Measurements from ENCODE around the gene CENATAC. TPM values are rescaled to one million over a fixed set of nuclear protein-coding genes. Genes with fewer than 3 reads are reported as not detected.

CENATAC gene
- total and polyA plus RNA-seq, 9 of the 15 experiments (the other 6 are each of a cell fraction or from before 2014, with no cell fraction given) = 2.4 to 25.5 (median 13.7) TPM

- 0 out of 2 replicates have a peak, but pooled peaks have one; percentile 26 for TF ChIP-seq MYC (IDR thresholded peaks at IDR 0.05; ENCODE audit: low read depth, low read length)
- TF ChIP-seq MYC (CRISPR knock-in tag; IDR thresholded peaks at IDR 0.05; ENCODE audit: borderline replicate concordance, low read depth) = no peak
- TF ChIP-seq FOXA1 (IDR thresholded peaks at IDR 0.05; ENCODE audit: borderline replicate concordance) = no peak
- peak; percentile 99 for TF ChIP-seq SMC3 (conservative IDR thresholded peaks at IDR 0.05; ENCODE audit: insufficient read depth, low read depth, low read length)
- 0 out of 2 replicates have a peak, but pooled peaks have one; percentile 44 for TF ChIP-seq KLF16 (IDR thresholded peaks at IDR 0.05)
- TF ChIP-seq RB1 (IDR thresholded peaks at IDR 0.05; ENCODE audit: low read depth) = peak; percentile 74; the same call in 1 of the 2 replicates
- TF ChIP-seq CTCF (IDR thresholded peaks at IDR 0.05 in 2 of 3, conservative IDR thresholded peaks at IDR 0.05 in 1 of 3; ENCODE audit: insufficient read depth in 2 of 3, low read depth in 1 of 3, low read length in 3 of 3) = peak; percentile 92 to 97 (median 95)
- TF ChIP-seq BHLHE40 (IDR thresholded peaks at IDR 0.05; ENCODE audit: low read length) = 0 out of 2 replicates have a peak, but pooled peaks have one; percentile 34
- TF ChIP-seq TSC22D4 (tag; IDR thresholded peaks at IDR 0.05) = no peak
- 0 out of 2 replicates have a peak, but pooled peaks have one; percentile 25 for TF ChIP-seq ETV5 (CRISPR knock-in tag; IDR thresholded peaks at IDR 0.05; ENCODE audit: low read depth)
- TF ChIP-seq MTA3 (IDR thresholded peaks at IDR 0.05; ENCODE audit: borderline replicate concordance) = peak; percentile 71; the same call in 1 of the 2 replicates
- no peak for TF ChIP-seq DACH1 (IDR thresholded peaks at IDR 0.05; ENCODE audit: partially characterized antibody)
- no peak for TF ChIP-seq CBX2 (IDR thresholded peaks at IDR 0.05; ENCODE audit: insufficient read depth, low read length, poor library complexity, severe bottlenecking)
- peak; percentile 73; the same call in 1 of the 2 replicates for TF ChIP-seq ARID2 (IDR thresholded peaks at IDR 0.05)
- TF ChIP-seq STAG1 (CRISPR knock-in tag; IDR thresholded peaks at IDR 0.05; ENCODE audit: borderline replicate concordance) = peak; percentile 90
- peak; percentile 25 for TF ChIP-seq PRDM10 (IDR thresholded peaks at IDR 0.05; ENCODE audit: partially characterized antibody)
Measured at GRCh38 chr11:118956094-118956846, 41.7 kb upstream of the CENATAC start, which contains the start of gene UPK2 (continued).
